GM18907 (cell line): ENCODE results near the gene BHLHE41.

Experiments
- ATAC-seq: cut with Tn5 transposase; IDR thresholded peaks from one replicate; pipeline ENCODE4 v1.9.1; 2021; ENCODE audit warnings: mild to moderate bottlenecking, moderate library complexity; ENCODE audit not compliant: unreplicated experiment

The BHLHE41 gene

DNA sequence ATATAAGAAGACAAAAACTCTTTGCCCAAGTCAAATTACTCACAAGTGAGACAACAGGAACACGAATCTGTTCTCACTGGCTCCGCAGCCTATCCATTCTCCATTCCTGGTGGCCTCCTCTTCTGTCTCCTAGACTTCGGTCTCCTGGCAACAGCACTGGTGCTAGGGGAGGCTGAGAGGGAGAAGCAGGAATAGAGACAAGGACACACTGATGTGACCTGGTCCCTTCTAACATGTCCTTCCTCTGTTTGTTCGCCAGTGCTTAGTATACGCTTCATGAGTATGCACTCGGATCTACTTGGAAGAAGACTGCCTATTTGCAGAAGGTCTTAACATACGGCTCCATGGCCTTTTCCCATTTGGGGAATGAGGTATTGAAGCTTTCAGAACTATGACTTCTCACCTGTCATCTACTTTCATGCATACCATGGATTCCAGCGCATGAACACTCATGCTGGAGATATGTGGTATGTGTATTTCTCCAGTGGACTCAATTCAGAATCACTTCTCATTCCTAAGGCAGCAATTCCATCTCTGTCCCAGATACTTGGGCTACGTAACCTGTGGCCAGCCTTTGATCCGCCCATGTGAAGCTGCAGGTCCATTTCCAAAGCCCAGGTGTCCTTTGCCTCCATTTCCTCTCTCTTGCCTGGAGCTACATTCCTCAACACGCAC lies 33.9 kb downstream of the BHLHE41 start:
- no peak for ATAC-seq

DNA sequence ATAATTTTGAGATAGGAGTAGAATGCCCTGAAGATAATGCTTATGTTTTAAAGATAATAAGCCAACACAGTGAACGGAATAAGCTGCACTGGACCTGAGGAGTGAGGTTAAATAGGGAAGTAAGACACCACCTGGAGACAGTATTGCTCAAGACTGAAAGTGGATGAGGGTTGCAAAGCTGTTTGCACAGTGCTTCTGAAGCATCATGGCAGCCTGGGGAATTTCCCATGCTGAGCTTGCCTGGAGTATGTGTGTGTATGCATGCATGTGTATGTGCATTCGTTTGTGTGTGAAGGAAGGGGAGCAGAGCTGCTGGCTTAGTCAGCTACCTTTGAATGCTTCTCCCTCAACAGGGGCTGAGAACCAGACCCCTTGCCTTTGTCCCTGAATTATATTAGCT lies 35.8 kb downstream of the BHLHE41 start:
- ATAC-seq, result peak; percentile 99

DNA sequence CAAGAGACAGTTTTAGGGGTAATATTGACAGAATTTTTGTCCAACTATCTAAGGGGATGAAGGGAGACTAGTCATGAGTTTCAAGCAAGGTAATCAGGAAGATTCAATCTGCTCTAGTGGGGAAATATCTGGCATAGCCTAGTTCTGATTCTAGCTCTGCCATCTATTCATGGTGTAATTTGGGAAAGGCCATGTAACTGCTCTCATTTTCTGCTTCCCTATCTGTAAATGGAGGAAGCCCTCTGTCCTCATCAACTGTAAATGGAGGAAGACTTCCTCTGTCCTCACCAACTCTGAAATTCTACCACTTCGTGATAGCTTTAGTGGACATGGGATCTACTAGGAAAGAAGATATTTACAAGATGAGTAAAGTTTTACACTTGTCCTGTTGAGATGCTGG lies 37.9 kb downstream of the BHLHE41 start:
- ATAC-seq, result no peak

DNA sequence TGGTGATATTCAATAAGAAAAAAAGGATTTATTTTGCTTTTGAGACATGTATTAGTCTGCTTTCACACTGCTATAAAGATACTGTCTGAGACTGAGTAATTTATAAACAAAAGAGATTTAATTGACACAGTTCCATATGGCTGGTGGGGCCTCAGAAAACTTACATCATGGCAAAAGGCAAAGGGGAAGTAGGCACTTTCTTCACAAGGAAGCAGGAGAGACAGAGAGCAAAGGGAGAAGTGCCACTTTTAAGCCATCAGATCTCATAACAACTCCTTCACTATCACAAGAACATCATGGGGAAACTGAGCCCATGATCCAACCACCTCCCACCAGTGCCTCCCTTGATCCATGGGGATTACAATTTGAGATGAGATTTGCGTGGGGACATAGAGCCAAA lies 43.9 kb downstream of the BHLHE41 start:
- ATAC-seq, result no peak

DNA sequence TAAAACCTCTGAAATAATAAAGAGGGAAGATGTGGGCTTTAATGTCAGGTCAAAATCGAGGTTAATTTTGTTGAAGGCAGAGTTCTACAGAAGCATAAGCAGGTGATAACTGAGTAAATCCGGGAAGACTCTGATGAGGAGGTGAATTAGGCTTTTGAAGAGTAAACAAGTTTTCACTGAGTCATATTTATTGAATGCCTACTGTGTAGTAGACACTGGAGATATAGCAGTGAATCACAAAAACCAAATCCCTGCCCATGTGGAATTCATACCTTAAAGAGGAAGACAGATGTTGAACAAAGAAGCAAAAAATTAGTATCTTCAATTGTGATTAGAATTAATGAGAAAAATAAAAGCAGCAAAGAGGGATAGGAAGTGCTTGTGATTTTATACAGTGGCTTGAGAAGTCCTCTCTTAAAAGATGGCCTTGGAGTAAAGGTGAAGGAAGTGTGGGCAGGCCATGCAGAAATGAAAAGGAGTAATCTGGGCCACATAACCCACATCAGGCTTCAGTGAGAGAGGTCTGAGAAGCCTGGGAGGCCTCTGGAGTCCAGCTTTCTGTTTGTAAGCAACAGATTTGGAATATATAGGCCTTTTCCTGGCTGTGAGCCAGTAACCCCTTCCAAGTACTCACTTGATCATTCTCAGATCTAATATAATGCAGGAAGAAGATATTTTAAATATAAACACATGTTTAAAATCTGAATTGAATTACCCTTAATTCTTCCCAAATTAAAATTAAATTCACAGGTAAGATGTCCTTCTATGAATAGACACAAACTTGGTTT lies 46.7 kb downstream of the BHLHE41 start:
- no peak for ATAC-seq
